ENCODE data around the gene PCBP3. TPM values are rescaled to one million over a fixed set of nuclear protein-coding genes. Genes with fewer than 3 reads are reported as not detected.

PCBP3 gene
- polyA plus RNA-seq, 1 donor (not counting 4 experiments of a cell fraction or from before 2014, with no cell fraction given): 0.25 TPM

DNA sequence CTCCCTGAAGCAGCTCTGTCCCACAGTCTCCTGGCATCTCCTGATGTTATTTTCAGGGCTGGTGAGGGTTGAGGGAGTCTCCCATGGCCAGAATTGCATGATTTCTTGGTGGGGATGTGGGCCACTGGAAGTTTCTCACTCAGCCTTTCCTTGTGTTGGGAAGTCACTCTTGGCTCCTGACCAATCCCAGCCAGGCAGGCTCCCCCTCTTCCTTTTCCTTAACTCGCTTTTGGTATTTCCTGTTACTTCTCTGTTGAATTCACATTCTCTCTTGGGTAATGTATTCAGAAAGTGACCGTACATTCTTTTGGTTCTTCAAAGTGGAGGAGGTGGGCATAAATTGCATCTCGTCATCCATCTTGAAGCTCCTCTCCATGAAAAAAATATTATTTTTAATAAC lies 135.7 kb downstream of the PCBP3 start:
- Histone ChIP-seq H3K9me1 (ENCODE audit: control insufficient read depth, extremely low read depth, insufficient read depth, low read length) (no peaks in the 10 kb centered on the region), H3K79me2 (ENCODE audit: control insufficient read depth, insufficient read depth, low read length) (no peaks in the 10 kb centered on the region), H3K4me2 (ENCODE audit: control insufficient read depth, extremely low read depth, insufficient read depth, low read depth, low read length) (no peak overlapping the region), H2AFZ (ENCODE audit: control insufficient read depth, low read length) (no peak overlapping the region), H3K27ac (ENCODE audit: control insufficient read depth, insufficient read depth, low read length) (no peak overlapping the region), H3K36me3 (ENCODE audit: control insufficient read depth in 2 of 2, extremely low read depth in 1 of 2, insufficient read depth in 2 of 2, low read length in 2 of 2) (no peaks in the 10 kb centered on the region), H3K4me3 (ENCODE audit: control insufficient read depth in 2 of 3, extremely low read depth in 1 of 3, insufficient read depth in 2 of 3, low read depth in 1 of 3, low read length in 3 of 3) (no peak overlapping the region), H3K9ac (ENCODE audit: control insufficient read depth, extremely low read depth, insufficient read depth, low read length) (no peak overlapping the region), H3K4me1 (ENCODE audit: control insufficient read depth, extremely low read depth, insufficient read depth, low read length) (no peaks in the 10 kb centered on the region), H3K9me3 (ENCODE audit: control insufficient read depth, low read depth, low read length) (no peaks in the 10 kb centered on the region), H4K20me1 (ENCODE audit: control insufficient read depth, extremely low read depth, insufficient read depth, low read length) (no peaks in the 10 kb centered on the region), H3K27me3 (ENCODE audit: control insufficient read depth, extremely low read depth, insufficient read depth, low read length) (peaks cover 4% of the 10 kb centered on the region)
- no peak for TF ChIP-seq EZH2 (IDR thresholded peaks at IDR 0.05; ENCODE audit: low read length)
- TF ChIP-seq, protein P1, sequence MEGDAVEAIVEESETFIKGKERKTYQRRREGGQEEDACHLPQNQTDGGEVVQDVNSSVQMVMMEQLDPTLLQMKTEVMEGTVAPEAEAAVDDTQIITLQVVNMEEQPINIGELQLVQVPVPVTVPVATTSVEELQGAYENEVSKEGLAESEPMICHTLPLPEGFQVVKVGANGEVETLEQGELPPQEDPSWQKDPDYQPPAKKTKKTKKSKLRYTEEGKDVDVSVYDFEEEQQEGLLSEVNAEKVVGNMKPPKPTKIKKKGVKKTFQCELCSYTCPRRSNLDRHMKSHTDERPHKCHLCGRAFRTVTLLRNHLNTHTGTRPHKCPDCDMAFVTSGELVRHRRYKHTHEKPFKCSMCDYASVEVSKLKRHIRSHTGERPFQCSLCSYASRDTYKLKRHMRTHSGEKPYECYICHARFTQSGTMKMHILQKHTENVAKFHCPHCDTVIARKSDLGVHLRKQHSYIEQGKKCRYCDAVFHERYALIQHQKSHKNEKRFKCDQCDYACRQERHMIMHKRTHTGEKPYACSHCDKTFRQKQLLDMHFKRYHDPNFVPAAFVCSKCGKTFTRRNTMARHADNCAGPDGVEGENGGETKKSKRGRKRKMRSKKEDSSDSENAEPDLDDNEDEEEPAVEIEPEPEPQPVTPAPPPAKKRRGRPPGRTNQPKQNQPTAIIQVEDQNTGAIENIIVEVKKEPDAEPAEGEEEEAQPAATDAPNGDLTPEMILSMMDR (optimal IDR thresholded peaks at IDR 0.05 in 1 of 3, IDR thresholded peaks at IDR 0.05 in 1 of 3, conservative IDR thresholded peaks at IDR 0.05 in 1 of 3; ENCODE audit: extremely low read depth in 1 of 3, insufficient read depth in 2 of 3, low read length in 3 of 3): no peak
- DNase-seq (ENCODE audit: low read depth, low spot score) (no peak), FAIRE-seq (no peak)
- dilution Hi-C loops (cut with MboI; ENCODE audit: extremely low pct_ligation_motif_present, low sequenced_read_pairs): no loop called here

DNA sequence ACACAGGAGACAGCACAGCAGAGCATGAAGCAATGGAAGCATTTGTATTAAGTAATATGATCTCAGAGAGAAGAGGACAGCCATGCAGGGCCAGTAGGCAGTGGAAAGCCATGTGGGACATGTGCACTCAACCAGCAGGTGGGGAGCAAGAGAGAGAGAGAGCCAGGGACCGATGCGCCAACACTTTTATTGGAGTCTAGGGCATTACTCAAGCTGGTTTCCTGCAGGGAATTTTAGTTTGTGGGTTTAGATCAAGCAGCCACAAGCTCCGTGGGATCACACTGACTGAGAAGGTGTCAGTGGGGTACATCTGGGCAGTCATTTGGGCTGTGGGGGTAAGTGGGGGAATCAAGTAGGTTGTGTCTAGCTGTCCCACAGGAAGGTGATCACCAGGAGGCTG lies 137.1 kb downstream of the PCBP3 start:
- H3K36me3 ChIP-seq (ENCODE audit: control insufficient read depth in 2 of 2, extremely low read depth in 1 of 2, insufficient read depth in 2 of 2, low read length in 2 of 2): no peaks in the 10 kb centered on the region
- H2AFZ ChIP-seq (ENCODE audit: control insufficient read depth, low read length): no peak overlapping the region
- TF ChIP-seq, protein P1 (optimal IDR thresholded peaks at IDR 0.05 in 1 of 3, IDR thresholded peaks at IDR 0.05 in 1 of 3, conservative IDR thresholded peaks at IDR 0.05 in 1 of 3; ENCODE audit: extremely low read depth in 1 of 3, insufficient read depth in 2 of 3, low read length in 3 of 3): no peak
- no peak for TF ChIP-seq EZH2 (IDR thresholded peaks at IDR 0.05; ENCODE audit: low read length)
- no peaks in the 10 kb centered on the region for H4K20me1 ChIP-seq (ENCODE audit: control insufficient read depth, extremely low read depth, insufficient read depth, low read length)
- dilution Hi-C loops (cut with MboI; ENCODE audit: extremely low pct_ligation_motif_present, low sequenced_read_pairs): no loop called here
- no peak for DNase-seq (ENCODE audit: low read depth, low spot score)
- H3K4me1 ChIP-seq (ENCODE audit: control insufficient read depth, extremely low read depth, insufficient read depth, low read length): no peaks in the 10 kb centered on the region
- no peaks in the 10 kb centered on the region for H3K9me1 ChIP-seq (ENCODE audit: control insufficient read depth, extremely low read depth, insufficient read depth, low read length)
- no peak overlapping the region for H3K9ac ChIP-seq (ENCODE audit: control insufficient read depth, extremely low read depth, insufficient read depth, low read length)
- no peak overlapping the region for H3K4me2 ChIP-seq (ENCODE audit: control insufficient read depth, extremely low read depth, insufficient read depth, low read depth, low read length)
- H3K27ac ChIP-seq (ENCODE audit: control insufficient read depth, insufficient read depth, low read length): no peak overlapping the region
- no peaks in the 10 kb centered on the region for H3K79me2 ChIP-seq (ENCODE audit: control insufficient read depth, insufficient read depth, low read length)
- H3K27me3 ChIP-seq (ENCODE audit: control insufficient read depth, extremely low read depth, insufficient read depth, low read length): peaks cover 4% of the 10 kb centered on the region
- H3K4me3 ChIP-seq (ENCODE audit: control insufficient read depth in 2 of 3, extremely low read depth in 1 of 3, insufficient read depth in 2 of 3, low read depth in 1 of 3, low read length in 3 of 3): no peak overlapping the region
- H3K9me3 ChIP-seq (ENCODE audit: control insufficient read depth, low read depth, low read length): no peaks in the 10 kb centered on the region
- FAIRE-seq: no peak
